NCI-H2227 (cell line): ENCODE data around the gene ALG8.
"Not testable (repeated sequence)": the region's sequence is repeated elsewhere in the genome, so short reads cannot be mapped to it uniquely, and the experiment has no call there.

Experiments
- DNase-seq: peaks from one replicate; lab custom pipeline; 2025; ENCODE audit not compliant: unreplicated experiment; lab: John Stamatoyannopoulos, UW

The ALG8 gene

GRCh38 chr11:78139422-78140391 lies at the start of gene ALG8:
Gene ALG8 (minus strand): TSS chr11:78139626. CDS start chr11:78139588, 38 bp downstream.
- peak; percentile 97 for DNase-seq

- DNase-seq = peak; percentile 97
Measured at GRCh38 chr11:78188286-78189173, 49.1 kb upstream of the ALG8 start, which contains the start of the genes KCTD21 and USP35. Gene KCTD21 (minus strand): TSS chr11:78188626. CDS start chr11:78174554, 14,072 bp downstream. Gene USP35 (plus strand): TSS chr11:78188919. CDS start chr11:78196246, 7,327 bp downstream.

GRCh38 chr11:78187366-78188285 lies 48.2 kb upstream of the ALG8 start:
- DNase-seq = no peak

- no peak for DNase-seq
Measured at GRCh38 chr11:78181185-78181584, 41.8 kb upstream of the ALG8 start.

- DNase-seq = no peak
Measured at GRCh38 chr11:78180751-78181150, 41.3 kb upstream of the ALG8 start.

- no peak for DNase-seq
Measured at GRCh38 chr11:78179459-78180071, 40.1 kb upstream of the ALG8 start.

- DNase-seq = no peak
Measured at GRCh38 chr11:78177216-78177615, 37.8 kb upstream of the ALG8 start.

- no peak for DNase-seq
Measured at GRCh38 chr11:78176605-78177141, 37.2 kb upstream of the ALG8 start.

- DNase-seq = not testable (repeated sequence)
Measured at GRCh38 chr11:78175862-78176261, 36.4 kb upstream of the ALG8 start.

GRCh38 chr11:78171951-78172350 lies 32.5 kb upstream of the ALG8 start:
- no peak for DNase-seq

GRCh38 chr11:78170874-78171549 lies 31.6 kb upstream of the ALG8 start:
- DNase-seq = no peak

GRCh38 chr11:78170413-78170812 lies 31.0 kb upstream of the ALG8 start:
- no peak for DNase-seq

GRCh38 chr11:78168539-78169477 lies 29.4 kb upstream of the ALG8 start:
- no peak for DNase-seq

GRCh38 chr11:78166855-78167469 lies 27.5 kb upstream of the ALG8 start:
- no peak for DNase-seq

GRCh38 chr11:78164471-78164870 lies 25.0 kb upstream of the ALG8 start:
- DNase-seq = no peak

GRCh38 chr11:78163828-78164227 lies 24.4 kb upstream of the ALG8 start:
- no peak for DNase-seq

GRCh38 chr11:78161962-78162371 lies 22.5 kb upstream of the ALG8 start:
- DNase-seq = no peak

GRCh38 chr11:78161346-78161745 lies 21.9 kb upstream of the ALG8 start:
- no peak for DNase-seq
